Mammary epithelial cell (primary cell): ENCODE results near the gene CORO2B.

Experiments
- CTCF ChIP-seq, 2 donors: IDR thresholded peaks in 1 of 2; conservative IDR thresholded peaks in 1 of 2; 2 replicates each; pipeline ENCODE4 v1.5.1; 2011 to 2012; ENCODE audit warnings: inconsistent platforms in 2 of 2, low read length in 2 of 2, mild to moderate bottlenecking in 2 of 2, control low read depth in 1 of 2, low read depth in 1 of 2; ENCODE audit not compliant: insufficient read depth in 1 of 2; ENCODE audit errors: extremely low read depth in 1 of 2
- EZH2 ChIP-seq: IDR thresholded peaks from 2 replicates; pipeline ENCODE4 v1.6.1; 2012; ENCODE audit warnings: low read length, inconsistent platforms, borderline replicate concordance

- TF ChIP-seq CTCF (conservative IDR thresholded peaks at IDR 0.05 in 1 of 2, IDR thresholded peaks at IDR 0.05 in 1 of 2; ENCODE audit: extremely low read depth in 1 of 2, insufficient read depth in 1 of 2, low read depth in 1 of 2, low read length in 2 of 2) (no peak), EZH2 (no peak)
Measured at GRCh38 chr15:68677996-68678395, 99.2 kb downstream of the CORO2B start.
